Measurements from ENCODE around the gene RPL13A. TPM values are rescaled to one million over a fixed set of nuclear protein-coding genes. Genes with fewer than 3 reads are reported as not detected.
A peak's percentile ranks its signal among the peaks of the same experiment; 100 is the strongest.

Gene RPL13A
- total RNA-seq, 1 experiment from 2014 or later, result 3,286 TPM

GRCh38 chr19:49488863-49489537, 1.6 kb downstream of the RPL13A start:
- Histone ChIP-seq H3K56ac (ENCODE audit: insufficient read length, low read depth, low read length) (no peak overlapping the region), H3K14ac (ENCODE audit: insufficient read depth, low read length) (no peak overlapping the region), H3K27ac (ENCODE audit: insufficient read length, low read depth, low read length) (peak overlapping the region; percentile 59), H4K5ac (ENCODE audit: insufficient read length, low read depth, low read length) (no peak overlapping the region), H3K9ac (ENCODE audit: extremely low read depth, insufficient read length, low read length) (peak overlapping the region; percentile 100), H3K79me2 (ENCODE audit: insufficient read depth, low read length) (peaks cover 18% of the 10 kb centered on the region), H2AFZ (ENCODE audit: low read length) (no peak overlapping the region), H2BK12ac (ENCODE audit: insufficient read length, low read depth, low read length) (no peak overlapping the region), H2BK120ac (ENCODE audit: low read depth, low read length, poor library complexity, severe bottlenecking) (no peak overlapping the region), H3K4ac (ENCODE audit: low read depth, low read length) (no peak overlapping the region), H4K8ac (replicated peaks; ENCODE audit: insufficient read length, low read depth, low read length) (no peak overlapping the region), H3K23me2 (ENCODE audit: insufficient read length, low read depth, low read length, poor library complexity, severe bottlenecking) (peaks cover 13% of the 10 kb centered on the region), H4K91ac (ENCODE audit: insufficient read length, low read depth, low read length) (no peak overlapping the region), H2BK5ac (ENCODE audit: insufficient read length, low read length) (no peak overlapping the region), H2BK20ac (ENCODE audit: low read depth, low read length, poor library complexity, severe bottlenecking) (no peak overlapping the region), H2BK15ac (ENCODE audit: low read depth, low read length) (no peak overlapping the region), H3K4me2 (ENCODE audit: insufficient read depth, insufficient read length, low read length) (peak overlapping the region; percentile 100), H3K9me3 (ENCODE audit: control insufficient read depth, low read depth, low read length) (no peaks in the 10 kb centered on the region), H3K23ac (ENCODE audit: insufficient read length, low read depth, low read length) (no peak overlapping the region), H3K27me3 (ENCODE audit: insufficient read depth, low read length) (no peaks in the 10 kb centered on the region), H4K20me1 (ENCODE audit: control insufficient read depth, insufficient read depth, insufficient read length) (no peaks in the 10 kb centered on the region), H3K79me1 (ENCODE audit: insufficient read depth, low read depth, low read length, poor library complexity, severe bottlenecking) (no peaks in the 10 kb centered on the region), H3K18ac (ENCODE audit: insufficient read length, low read depth, low read length) (no peak overlapping the region), H3K4me1 (ENCODE audit: insufficient read depth, low read length) (no peaks in the 10 kb centered on the region), H2AK5ac (ENCODE audit: insufficient read length, low read length) (no peak overlapping the region), H3T11ph (ENCODE audit: low read length) (no peak overlapping the region)
- Mint-ChIP-seq H3K36me3 (ENCODE audit: insufficient read depth in 1 of 3, low read depth in 3 of 3) (peaks cover 52 to 58% (median 55%) of the 10 kb centered on the region in 3 experiments), H3K4me3 (peak overlapping the region; percentile 91 to 96), H3K4me1 (peaks cover 13 to 20% of the 10 kb centered on the region in 2 experiments), H3K9me3 (peaks cover 12 to 14% of the 10 kb centered on the region in 2 experiments; a peak in 4 of 5 replicates), H3K27me3 (ENCODE audit: low read depth) (peaks cover 11% of the 10 kb centered on the region; the same call in 1 of the 2 replicates), H3K27ac (peak overlapping the region; percentile 99 to 100 (median 100))
- TF ChIP-seq, protein P1, sequence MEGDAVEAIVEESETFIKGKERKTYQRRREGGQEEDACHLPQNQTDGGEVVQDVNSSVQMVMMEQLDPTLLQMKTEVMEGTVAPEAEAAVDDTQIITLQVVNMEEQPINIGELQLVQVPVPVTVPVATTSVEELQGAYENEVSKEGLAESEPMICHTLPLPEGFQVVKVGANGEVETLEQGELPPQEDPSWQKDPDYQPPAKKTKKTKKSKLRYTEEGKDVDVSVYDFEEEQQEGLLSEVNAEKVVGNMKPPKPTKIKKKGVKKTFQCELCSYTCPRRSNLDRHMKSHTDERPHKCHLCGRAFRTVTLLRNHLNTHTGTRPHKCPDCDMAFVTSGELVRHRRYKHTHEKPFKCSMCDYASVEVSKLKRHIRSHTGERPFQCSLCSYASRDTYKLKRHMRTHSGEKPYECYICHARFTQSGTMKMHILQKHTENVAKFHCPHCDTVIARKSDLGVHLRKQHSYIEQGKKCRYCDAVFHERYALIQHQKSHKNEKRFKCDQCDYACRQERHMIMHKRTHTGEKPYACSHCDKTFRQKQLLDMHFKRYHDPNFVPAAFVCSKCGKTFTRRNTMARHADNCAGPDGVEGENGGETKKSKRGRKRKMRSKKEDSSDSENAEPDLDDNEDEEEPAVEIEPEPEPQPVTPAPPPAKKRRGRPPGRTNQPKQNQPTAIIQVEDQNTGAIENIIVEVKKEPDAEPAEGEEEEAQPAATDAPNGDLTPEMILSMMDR (conservative IDR thresholded peaks at IDR 0.05), result no peak
- no CpG with 5 or more reads among the region's 15 CpGs for WGBS (ENCODE audit: extremely low coverage, insufficient read length, low lambda C conversion rate)
- peak; percentile 16 for DNase-seq

Data from H9 (cell line).